ENCODE measurements around the gene ATF7IP. TPM values are rescaled to one million over a fixed set of nuclear protein-coding genes. Genes with fewer than 3 reads are reported as not detected.

Gene ATF7IP
- total RNA-seq, 1 experiment from 2014 or later, result 17.6 TPM

- no peak overlapping the region for H3K4me3 ChIP-seq
- H3K9me3 ChIP-seq (replicated peaks), result no peaks in the 10 kb centered on the region
- DNase-seq (ENCODE audit: low read depth in 1 of 2, low spot score in 2 of 2), result no peak
- peaks cover 15% of the 10 kb centered on the region for H3K36me3 ChIP-seq
- H3K27ac ChIP-seq, result no peak overlapping the region
- no peaks in the 10 kb centered on the region for H3K27me3 ChIP-seq (replicated peaks)
- H3K4me1 ChIP-seq (replicated peaks), result no peaks in the 10 kb centered on the region
These were observed 85.0 kb downstream of the ATF7IP start for GRCh38 chr12:14450479-14450878.

DNA sequence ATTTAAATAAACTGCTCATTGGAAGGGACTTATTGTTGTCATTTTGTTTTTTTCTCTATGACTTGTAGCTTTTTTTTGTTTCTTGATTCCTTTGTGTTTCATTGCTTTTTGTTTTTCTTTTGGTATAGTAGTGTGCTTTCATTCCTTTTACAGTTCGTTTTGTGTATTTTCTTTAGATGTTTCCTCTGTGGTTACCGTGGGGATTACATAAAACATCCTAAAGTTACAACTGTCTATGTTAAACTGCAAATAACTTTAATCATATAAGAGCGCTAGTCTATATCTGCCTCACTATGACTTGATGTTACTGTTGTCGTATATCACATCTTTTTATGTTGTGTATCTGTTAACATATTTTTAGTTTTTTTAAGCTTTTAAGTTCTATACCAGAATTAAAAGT is 86.9 kb downstream of the ATF7IP start:
- no peaks in the 10 kb centered on the region for H3K4me1 ChIP-seq (replicated peaks)
- no peak for DNase-seq (ENCODE audit: low read depth in 1 of 2, low spot score in 2 of 2)
- no peaks in the 10 kb centered on the region for H3K9me3 ChIP-seq (replicated peaks)
- H3K27me3 ChIP-seq (replicated peaks), result no peaks in the 10 kb centered on the region
- H3K36me3 ChIP-seq, result peaks cover 23% of the 10 kb centered on the region
- no peak overlapping the region for H3K27ac ChIP-seq
- H3K4me3 ChIP-seq, result no peak overlapping the region

DNA sequence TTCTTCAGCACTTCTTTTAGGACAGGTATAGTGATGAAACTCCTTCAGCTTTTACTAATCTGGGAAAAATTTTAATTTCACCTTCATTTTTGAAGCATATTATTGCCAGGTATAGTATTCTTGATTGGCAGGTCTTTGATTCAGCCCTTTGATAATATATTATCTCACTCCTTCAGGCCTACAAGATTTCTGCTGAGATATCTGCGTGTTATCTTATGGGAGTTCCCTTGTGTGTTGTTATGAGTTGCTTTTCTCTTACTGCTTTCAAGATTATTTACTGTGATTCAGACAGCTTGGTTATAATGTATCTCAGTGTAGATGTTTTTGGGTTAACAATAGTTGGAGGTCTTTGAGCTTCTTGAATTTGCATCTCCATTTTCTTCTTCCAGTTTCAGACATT is 87.4 kb downstream of the ATF7IP start:
- H3K4me3 ChIP-seq, result no peak overlapping the region
- H3K27me3 ChIP-seq (replicated peaks), result no peaks in the 10 kb centered on the region
- H3K36me3 ChIP-seq, result peaks cover 23% of the 10 kb centered on the region
- no peak overlapping the region for H3K27ac ChIP-seq
- no peaks in the 10 kb centered on the region for H3K4me1 ChIP-seq (replicated peaks)
- DNase-seq (ENCODE audit: low read depth in 1 of 2, low spot score in 2 of 2), result no peak
- no peaks in the 10 kb centered on the region for H3K9me3 ChIP-seq (replicated peaks)

- no peak for DNase-seq (ENCODE audit: low read depth in 1 of 2, low spot score in 2 of 2)
- Histone ChIP-seq H3K4me3 (no peak overlapping the region), H3K36me3 (peaks cover 23% of the 10 kb centered on the region), H3K4me1 (replicated peaks) (no peaks in the 10 kb centered on the region), H3K9me3 (replicated peaks) (no peaks in the 10 kb centered on the region), H3K27me3 (replicated peaks) (no peaks in the 10 kb centered on the region), H3K27ac (no peak overlapping the region)
These were observed 88.8 kb downstream of the ATF7IP start for GRCh38 chr12:14454098-14454907.

DNA sequence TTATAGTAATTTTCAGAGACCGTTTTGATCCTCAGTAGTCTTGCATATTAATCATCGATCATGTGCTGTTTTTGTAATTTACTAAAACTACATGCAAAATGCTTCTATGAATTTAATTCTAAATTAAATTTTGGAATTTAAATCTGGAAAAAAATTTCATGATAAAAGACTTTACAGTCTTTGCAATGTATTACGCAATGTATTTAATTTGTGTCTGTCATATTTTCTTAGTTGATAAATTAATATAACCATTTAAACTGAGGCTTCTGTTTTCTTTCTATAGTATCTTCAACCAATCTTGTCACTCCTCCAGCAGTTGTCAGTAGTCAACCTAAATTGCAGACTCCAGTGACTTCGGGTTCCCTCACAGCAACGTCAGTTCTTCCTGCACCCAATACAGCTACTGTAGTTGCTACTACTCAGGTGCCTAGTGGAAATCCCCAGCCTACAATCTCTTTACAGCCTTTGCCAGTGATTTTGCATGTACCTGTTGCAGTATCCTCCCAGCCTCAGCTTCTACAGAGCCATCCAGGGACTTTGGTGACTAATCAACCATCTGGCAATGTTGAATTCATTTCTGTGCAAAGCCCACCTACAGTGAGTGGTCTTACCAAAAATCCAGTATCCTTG is 94.8 kb downstream of the ATF7IP start:
- Histone ChIP-seq H3K27me3 (replicated peaks) (no peaks in the 10 kb centered on the region), H3K36me3 (peaks cover 20% of the 10 kb centered on the region), H3K27ac (no peak overlapping the region), H3K9me3 (replicated peaks) (no peaks in the 10 kb centered on the region), H3K4me1 (replicated peaks) (no peaks in the 10 kb centered on the region), H3K4me3 (no peak overlapping the region)
- no peak for DNase-seq (ENCODE audit: low read depth in 1 of 2, low spot score in 2 of 2)

DNA sequence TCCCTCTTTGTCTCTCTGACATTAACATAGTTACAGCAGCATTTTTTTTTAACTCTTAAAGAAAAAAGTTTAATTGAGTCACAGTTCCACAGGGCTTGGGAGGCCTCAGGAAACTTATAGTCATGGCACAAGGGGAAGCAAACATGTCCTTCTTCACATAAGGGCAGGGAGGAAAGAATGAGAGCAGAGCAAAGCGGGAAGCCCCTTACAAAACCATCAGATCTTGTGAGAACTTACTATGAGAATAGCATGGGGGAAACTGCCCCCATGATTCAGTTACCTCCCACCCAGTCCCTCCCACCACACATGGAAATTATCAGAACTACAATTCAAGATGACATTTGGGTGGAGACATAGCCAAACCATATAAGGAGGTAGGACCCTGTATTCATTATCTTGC is 106.0 kb downstream of the ATF7IP start:
- H3K9me3 ChIP-seq (replicated peaks), result peaks cover 7% of the 10 kb centered on the region
- no peak for DNase-seq (ENCODE audit: low read depth in 1 of 2, low spot score in 2 of 2)
- no peaks in the 10 kb centered on the region for H3K4me1 ChIP-seq (replicated peaks)
- H3K27me3 ChIP-seq (replicated peaks), result no peaks in the 10 kb centered on the region
- no peak overlapping the region for H3K4me3 ChIP-seq
- no peak overlapping the region for H3K27ac ChIP-seq
- H3K36me3 ChIP-seq, result peaks cover 24% of the 10 kb centered on the region

- Histone ChIP-seq H3K27ac (no peak overlapping the region), H3K9me3 (replicated peaks) (peaks cover 7% of the 10 kb centered on the region), H3K4me1 (replicated peaks) (no peaks in the 10 kb centered on the region), H3K27me3 (replicated peaks) (no peaks in the 10 kb centered on the region), H3K36me3 (peaks cover 21% of the 10 kb centered on the region), H3K4me3 (no peak overlapping the region)
- peak in 1 of 2 experiments; percentile 20 for DNase-seq (ENCODE audit: low read depth in 1 of 2, low spot score in 2 of 2)
These were observed 108.3 kb downstream of the ATF7IP start for GRCh38 chr12:14473707-14474287.

DNA sequence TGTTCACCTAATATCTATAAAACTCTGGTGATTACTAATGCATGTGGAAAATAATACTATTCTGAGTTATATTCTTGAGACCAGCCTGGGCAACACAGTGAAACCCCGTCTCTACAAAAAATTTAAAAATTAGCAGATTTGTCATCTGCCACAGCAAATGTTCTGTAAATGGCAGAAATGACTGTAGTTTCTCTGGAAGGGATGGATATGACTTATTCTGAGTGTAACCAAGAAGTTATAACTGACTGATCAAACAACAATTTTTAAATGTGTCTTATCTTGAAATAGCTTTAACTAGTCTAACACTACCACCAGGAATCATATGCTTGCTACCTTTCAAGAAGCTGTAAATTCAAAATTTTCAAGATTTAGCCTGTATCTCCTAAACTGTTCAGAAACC is 113.5 kb downstream of the ATF7IP start:
- Histone ChIP-seq H3K4me3 (no peak overlapping the region), H3K36me3 (peaks cover 31% of the 10 kb centered on the region), H3K27me3 (replicated peaks) (no peaks in the 10 kb centered on the region), H3K27ac (no peak overlapping the region), H3K4me1 (replicated peaks) (no peaks in the 10 kb centered on the region), H3K9me3 (replicated peaks) (peaks cover 4% of the 10 kb centered on the region; the same call in 1 of the 2 replicates)
- no peak for DNase-seq (ENCODE audit: low read depth in 1 of 2, low spot score in 2 of 2)

DNA sequence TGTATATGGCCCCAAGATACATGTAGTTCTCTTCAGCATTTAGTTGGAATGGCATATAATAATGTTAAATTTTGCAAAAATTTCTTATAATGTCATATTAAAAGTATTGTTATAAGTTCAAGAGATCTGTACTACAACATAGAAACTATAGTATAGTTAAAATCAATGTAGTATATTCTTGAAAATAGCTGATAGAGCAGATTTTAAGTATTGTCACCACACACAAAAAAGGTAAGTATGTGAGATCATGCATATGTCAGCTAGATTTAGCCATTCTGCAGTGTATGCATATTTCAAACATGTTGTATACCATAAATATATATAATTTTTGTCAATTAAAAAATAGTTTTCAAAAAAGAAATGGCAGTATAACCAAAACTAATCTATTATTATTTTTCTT is 115.7 kb downstream of the ATF7IP start:
- Histone ChIP-seq H3K36me3 (peaks cover 27% of the 10 kb centered on the region), H3K4me3 (no peak overlapping the region), H3K4me1 (replicated peaks) (no peaks in the 10 kb centered on the region)

DNA sequence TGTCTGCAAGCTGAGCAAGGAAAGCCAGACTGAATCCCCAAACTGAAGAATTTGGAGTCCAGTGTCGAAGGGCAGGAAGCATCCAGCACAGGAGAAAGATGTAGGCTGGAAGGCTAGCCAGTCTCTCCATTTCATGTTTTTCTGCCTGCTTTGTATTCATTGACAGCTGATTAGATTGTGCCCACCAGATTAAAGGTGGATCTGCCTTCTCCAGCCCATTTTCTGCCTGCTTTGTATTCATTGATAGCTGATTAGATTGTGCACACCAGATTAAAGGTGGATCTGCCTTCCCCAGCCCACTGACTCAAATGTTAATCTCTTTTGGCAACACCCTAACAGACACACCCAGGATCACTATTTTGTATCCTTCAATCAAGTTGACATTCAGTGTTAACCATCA is 116.9 kb downstream of the ATF7IP start:
- no peak overlapping the region for H3K4me3 ChIP-seq
- no peaks in the 10 kb centered on the region for H3K27me3 ChIP-seq (replicated peaks)
- DNase-seq (ENCODE audit: low read depth in 1 of 2, low spot score in 2 of 2), result no peak
- no peak overlapping the region for H3K27ac ChIP-seq
- H3K4me1 ChIP-seq (replicated peaks), result no peaks in the 10 kb centered on the region
- peaks cover 30% of the 10 kb centered on the region for H3K36me3 ChIP-seq
- H3K9me3 ChIP-seq (replicated peaks), result no peaks in the 10 kb centered on the region

More for the DNA sequence above, 115.7 kb downstream of the ATF7IP start:
- no peaks in the 10 kb centered on the region for H3K9me3 ChIP-seq (replicated peaks)
- no peak overlapping the region for H3K27ac ChIP-seq
- no peaks in the 10 kb centered on the region for H3K27me3 ChIP-seq (replicated peaks)
- no peak for DNase-seq (ENCODE audit: low read depth in 1 of 2, low spot score in 2 of 2)

DNA sequence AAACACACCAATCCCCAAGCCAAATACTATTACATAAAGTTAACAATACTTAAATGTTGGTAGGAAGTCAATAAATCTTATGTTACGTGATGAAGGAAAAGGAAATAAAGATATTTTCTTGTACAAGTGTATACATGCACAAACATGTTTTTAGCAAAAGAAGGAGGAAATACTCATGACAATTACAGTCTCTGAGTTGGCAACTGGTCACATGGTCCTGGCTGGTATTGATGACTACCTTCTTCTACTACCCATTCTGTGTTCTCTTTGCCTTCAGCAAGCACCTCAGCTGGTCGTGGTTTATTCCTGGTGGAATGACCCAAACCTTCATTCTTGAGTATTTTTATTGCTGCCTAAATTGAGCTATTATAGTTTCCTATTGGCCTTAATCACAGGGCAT is 117.4 kb downstream of the ATF7IP start:
- Histone ChIP-seq H3K4me3 (no peak overlapping the region), H3K4me1 (replicated peaks) (no peaks in the 10 kb centered on the region), H3K36me3 (peaks cover 28% of the 10 kb centered on the region), H3K27ac (no peak overlapping the region), H3K9me3 (replicated peaks) (no peaks in the 10 kb centered on the region), H3K27me3 (replicated peaks) (no peaks in the 10 kb centered on the region)
- no peak for DNase-seq (ENCODE audit: low read depth in 1 of 2, low spot score in 2 of 2)

GRCh38 chr12:14495326-14495725 is 129.8 kb downstream of the ATF7IP start:
- Histone ChIP-seq H3K27ac (no peak overlapping the region), H3K4me3 (no peak overlapping the region), H3K36me3 (peaks cover 10% of the 10 kb centered on the region), H3K27me3 (replicated peaks) (no peaks in the 10 kb centered on the region), H3K9me3 (replicated peaks) (no peaks in the 10 kb centered on the region), H3K4me1 (replicated peaks) (no peaks in the 10 kb centered on the region)
- DNase-seq (ENCODE audit: low read depth in 1 of 2, low spot score in 2 of 2), result no peak

- no peaks in the 10 kb centered on the region for H3K4me1 ChIP-seq (replicated peaks)
- H3K4me3 ChIP-seq, result no peak overlapping the region
- DNase-seq (ENCODE audit: low read depth in 1 of 2, low spot score in 2 of 2), result no peak
- H3K27ac ChIP-seq, result no peak overlapping the region
- no peaks in the 10 kb centered on the region for H3K9me3 ChIP-seq (replicated peaks)
- H3K36me3 ChIP-seq, result peaks cover 2% of the 10 kb centered on the region; the same call in 1 of the 2 replicates
- no peaks in the 10 kb centered on the region for H3K27me3 ChIP-seq (replicated peaks)
These were observed 140.4 kb downstream of the ATF7IP start for GRCh38 chr12:14505626-14506596.
